Activated CD8-positive, alpha-beta memory T cell treated with anti-CD3 and anti-CD28 coated beads for 4 hours (primary cell): ENCODE data around the gene PTDSS2.
"Not testable (repeated sequence)": the region's sequence is repeated elsewhere in the genome, so short reads cannot be mapped to it uniquely, and the experiment has no call there.

Source experiments
- DNase-seq, 2 donors: peaks; one replicate each; pipeline ENCODE4 v3.0.0-alpha.2; 2020; ENCODE audit warnings: low read depth in 2 of 2

The PTDSS2 gene

DNA sequence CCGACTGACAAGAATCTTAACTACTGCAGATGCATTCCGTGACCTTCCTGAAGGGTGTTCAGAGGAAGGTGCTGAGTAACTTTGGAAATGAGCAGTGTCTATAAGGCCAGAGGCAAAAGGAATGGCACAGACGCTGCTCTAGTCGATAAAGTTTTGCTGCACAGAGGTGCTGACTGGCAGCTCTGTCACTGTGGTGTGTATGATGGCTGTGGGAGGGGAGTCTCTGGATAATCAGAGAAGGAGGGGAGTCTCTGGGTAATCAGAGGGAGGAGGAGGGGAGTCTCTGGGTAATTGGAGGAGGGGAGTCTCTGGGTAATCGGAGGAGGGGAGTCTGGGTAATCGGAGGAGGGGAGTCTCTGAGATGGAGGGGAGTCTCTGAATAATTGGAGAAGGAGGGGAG, 18.4 kb downstream of the PTDSS2 start:
- DNase-seq, result no peak

DNA sequence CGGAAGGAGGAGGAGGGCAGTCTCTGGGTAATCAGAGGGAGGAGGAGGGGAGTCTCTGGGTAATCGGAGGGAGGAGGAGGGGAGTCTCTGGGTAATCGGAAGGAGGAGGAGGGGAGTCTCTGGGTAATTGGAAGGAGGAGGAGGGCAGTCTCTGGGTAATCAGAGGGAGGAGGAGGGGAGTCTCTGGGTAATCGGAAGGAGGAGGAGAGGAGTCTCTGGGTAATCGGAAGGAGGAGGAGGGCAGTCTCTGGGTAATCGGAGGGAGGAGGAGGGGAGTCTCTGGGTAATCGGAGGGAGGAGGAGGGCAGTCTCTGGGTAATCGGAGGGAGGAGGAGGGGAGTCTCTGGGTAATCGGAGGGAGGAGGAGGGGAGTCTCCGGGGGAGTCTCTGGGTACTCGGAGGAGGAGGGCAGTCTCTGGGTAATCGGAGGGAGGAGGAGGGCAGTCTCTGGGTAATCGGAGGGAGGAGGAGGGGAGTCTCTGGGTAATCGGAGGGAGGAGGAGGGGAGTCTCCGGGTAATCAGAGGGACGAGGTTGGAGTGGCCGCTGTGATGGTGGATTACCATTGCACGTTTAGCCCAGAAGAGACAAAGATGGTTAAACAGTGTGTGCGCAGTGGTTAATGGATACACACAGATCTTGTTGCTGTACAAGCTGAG, 19.1 kb downstream of the PTDSS2 start:
- DNase-seq, result not testable (repeated sequence)

DNA sequence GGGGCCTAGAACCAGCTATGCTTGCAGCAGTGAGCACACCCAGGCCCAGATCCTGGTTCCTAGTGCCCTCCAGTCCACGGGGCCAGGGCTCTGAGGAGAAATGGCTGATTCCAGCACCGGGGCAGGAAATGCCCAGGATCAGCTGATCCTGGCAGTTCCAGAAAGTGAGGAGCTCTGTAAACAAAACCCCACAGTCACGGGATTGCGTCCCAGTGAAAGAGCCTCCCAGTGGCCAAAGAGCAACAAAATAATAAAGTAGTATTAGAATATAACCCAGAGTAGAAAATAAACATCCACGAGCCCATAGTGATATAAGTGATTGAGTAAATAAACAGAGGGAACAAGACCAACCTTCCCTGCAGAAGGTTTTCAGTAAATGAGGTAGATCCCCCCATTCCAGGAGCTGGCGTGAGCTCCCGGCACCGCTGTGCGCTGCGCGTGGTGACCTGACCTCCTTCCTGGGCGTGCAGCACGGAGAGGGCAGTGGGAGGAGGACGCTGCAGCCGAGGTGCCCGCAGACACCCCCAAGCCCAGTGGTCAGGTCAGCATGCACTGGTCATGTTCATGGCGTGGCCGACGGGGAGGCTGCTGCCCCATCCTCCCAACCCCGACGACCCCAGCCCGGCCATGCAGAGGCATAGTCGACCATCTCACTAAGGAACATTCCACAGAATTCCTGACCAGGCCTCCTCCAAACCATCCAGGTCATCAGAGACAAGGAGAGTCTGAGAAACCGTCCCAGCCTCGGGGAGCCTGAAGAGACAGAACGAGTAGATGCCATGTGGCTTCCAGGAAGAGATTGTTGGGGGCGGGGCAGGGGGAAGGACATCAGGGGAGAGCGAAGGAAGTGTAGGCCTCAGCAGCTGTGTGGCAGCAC, 19.8 kb downstream of the PTDSS2 start:
- DNase-seq, result no peak

DNA sequence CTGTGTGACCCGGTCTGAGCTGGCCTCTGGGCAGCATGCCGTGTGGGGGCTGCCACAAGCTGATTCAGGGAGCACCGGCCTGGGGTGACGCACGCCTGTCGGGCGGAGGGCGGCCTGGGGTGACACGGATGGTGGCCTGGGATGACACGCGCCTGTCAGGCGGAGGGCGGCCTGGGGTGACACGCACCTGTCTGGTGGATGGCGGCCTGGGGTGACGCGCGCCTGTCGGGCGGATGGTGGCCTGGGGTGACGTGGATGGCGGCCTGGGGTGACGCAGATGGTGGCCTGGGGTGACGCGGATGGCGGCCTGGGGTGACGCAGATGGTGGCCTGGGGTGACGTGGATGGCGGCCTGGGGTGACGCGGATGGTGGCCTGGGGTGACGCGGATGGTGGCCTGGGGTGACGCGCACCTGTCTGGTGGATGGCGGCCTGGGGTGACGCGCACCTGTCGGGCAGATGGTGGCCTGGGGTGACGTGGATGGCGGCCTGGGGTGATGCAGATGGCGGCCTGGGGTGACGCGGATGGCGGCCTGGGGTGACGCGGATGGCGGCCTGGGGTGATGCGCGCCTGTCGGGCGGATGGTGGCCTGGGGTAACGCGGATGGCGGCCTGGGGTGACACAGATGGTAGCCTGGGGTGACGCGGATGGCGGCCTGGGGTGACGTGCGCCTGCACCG, 21.5 kb downstream of the PTDSS2 start:
- no peak for DNase-seq

DNA sequence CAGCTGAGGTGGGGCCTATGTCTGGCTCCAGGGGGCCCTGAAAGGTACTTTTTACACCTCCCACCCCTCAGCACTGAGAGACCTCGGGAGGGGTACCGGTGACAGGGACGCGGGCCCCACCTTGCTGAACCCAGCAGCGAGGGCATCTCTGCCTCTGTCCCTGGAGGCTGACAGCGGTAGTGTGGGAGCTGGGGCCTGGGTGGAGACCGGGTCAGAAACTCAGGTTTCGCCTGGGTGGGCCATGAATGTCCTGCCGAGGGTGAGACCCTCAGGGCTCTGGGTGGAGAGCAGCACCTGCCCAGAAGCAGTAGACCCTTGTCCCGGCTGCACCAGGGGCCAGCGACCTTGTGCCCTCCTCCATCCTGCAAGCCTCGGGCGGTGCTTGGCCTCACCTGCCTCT, 22.2 kb downstream of the PTDSS2 start:
- no peak for DNase-seq

DNA sequence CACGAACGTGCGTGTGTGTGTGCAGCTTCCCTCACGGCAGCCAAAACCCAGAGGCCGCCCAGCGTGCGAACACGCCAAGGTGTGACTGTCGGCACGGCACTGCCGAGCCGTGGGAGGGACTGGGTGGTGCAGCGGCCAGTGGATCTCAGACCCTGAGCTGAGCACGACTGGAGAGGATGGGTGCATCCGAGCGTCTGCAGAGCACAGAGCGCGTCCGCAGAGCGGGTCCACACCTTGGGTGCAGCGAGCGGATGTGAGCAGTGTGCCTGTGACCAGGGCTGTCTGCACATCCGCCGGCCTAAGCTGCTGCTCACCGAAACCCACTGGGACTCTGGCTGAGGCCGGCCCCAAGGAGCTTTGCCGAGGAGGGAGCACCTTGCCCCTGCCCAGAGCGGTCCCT, 22.7 kb downstream of the PTDSS2 start:
- DNase-seq, result no peak

DNA sequence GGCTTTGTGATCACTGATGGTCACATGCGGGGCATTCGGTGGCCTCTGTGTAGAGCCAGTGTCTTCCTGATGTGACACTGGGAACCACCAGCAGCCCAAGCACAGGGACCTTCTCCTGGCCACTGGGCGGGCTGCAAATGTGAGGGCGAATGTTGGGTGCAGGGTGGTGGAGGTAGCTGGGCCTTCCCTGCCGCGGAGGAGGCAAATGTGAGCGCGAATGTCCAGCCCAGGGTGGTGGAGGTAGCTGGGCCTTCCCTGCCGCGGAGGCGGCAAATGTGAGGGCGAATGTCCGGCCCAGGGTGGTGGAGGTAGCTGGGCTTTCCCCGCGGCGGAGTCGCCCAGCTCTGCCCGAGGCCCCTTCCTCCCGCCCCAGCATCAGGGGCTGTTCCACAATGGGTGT, 23.3 kb downstream of the PTDSS2 start:
- no peak for DNase-seq

DNA sequence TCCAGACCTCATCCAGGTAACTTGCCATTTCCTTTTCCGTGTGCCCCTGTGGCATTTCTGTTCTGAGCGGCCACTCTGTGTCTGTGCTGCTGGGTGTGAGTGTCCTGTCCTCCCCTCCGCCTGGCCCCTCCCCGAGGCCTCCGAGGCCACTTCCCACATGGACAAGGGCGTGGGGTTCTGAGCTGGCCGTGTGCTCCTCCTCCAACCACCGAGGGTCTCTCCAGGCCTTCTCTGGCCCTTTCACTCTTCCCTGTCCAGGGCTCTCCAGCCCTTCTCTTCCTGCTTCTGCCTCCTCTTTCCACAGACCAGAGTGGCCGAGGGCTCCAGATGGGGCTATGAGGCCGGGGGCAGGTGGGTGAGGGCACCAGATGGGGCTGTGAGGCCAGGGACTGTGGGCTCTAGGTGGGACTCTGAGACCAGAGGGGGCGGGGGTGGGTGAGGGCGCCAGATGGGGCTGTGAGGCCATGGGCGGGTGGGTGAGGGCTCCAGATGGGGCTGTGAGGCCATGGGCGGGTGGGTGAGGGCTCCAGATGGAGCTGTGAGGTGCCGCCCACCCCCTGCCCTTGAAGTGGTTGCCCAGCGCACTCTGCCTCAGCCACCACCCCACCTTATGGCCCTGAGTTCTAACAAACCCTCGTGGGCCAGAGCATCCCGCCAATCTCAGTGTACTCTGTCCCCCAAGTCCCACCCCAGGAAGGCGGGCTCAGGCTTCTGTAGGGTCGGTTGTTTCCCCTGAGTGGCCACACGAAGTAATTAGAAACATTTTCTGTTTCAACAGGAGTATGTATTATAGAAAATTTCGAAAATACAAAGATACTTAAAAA, 24.1 kb downstream of the PTDSS2 start:
- no peak for DNase-seq

DNA sequence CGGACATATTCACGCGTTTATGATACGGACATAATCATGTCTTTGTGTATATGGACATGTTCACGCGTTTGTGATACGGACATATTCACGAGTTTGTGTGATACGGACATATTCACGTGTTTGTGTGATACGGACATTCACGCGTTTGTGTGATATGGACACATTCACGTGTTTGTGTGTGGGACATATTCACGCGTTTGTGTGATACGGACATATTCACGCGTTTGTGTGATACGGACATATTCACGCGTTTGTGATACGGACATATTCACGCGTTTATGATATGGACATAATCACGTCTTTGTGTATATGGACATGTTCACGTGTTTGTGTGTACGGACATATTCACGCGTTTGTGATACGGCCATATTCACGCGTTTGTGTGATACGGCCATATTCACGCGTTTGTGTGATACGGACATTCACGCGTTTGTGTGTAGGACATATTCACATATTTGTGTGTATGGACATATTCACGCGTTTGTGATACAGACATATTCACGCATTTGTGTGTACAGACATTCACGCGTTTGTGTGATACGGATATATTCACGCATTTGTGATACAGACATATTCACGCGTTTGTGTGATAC, 24.9 kb downstream of the PTDSS2 start:
- DNase-seq, result no peak

DNA sequence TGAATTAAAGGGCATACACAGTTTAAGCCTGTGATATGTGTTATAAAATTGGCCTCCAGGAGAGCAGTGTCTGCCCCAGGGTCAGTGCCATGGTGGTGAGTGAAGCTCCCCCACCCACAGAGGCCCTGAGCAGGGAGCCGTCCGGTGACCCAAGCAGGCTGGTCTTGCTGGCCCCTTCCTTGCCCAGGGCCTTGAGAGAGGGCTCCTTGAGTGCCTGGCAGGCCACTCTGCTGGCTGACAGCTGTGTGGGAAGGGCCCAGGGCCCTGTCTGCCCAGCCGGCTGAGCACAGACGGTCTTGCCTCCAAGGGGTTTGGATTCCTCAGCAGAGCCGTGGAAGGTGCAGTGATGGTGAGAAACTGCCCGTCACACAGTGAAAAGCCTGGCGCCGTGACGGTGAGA, 25.9 kb downstream of the PTDSS2 start:
- no peak for DNase-seq

DNA sequence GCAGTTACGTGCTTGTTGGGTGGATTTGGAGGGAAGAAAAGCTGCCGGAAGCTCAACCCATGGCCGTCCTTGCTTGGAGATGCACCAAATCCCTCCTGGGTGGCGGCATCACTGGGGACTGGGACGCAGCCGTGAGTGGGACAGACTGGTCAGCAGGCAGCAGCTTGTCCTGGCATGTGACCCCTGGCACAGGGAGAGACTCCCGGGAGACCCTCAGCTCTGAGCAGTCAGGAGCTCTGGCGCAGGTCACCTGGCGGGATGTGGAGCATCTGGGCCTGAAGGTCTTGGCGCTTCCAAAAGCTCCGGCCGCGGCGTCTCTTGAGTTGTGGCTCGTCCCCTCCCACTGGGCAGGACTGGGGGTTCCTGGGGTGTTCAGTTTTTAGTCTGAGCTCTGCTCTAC, 26.3 kb downstream of the PTDSS2 start:
- DNase-seq, result no peak

DNA sequence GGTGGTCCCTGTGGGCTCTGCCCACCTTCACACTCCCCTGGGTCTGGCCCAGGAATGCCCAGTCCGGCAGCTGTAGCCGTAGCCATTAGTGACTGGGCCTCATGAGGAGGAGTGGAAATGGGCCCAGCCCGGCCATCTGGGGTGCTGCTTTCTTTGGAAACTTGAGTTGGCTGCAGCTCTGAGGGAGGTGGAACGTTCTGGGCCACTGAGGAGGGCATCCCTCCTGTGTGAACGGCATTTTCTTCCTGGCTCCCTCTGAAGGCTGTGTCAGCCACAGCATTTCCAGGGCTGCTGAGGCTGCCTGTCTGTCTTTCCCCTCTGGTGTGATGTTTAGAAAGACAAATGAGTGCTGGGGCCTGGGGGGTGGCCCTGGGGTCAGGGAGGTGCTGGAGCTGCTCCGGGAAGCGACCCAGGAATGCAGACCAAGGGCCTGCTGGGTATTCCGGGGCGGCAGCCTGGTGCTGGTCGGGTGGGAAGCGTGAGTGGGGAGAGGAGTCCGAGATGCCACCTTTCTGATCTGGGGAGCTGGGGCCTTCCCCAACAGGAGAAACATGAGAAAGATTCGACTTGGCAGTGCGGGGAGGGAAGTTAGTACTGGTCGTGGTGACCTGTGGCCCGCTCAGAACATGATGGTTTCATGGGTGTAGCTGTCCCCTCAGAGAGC, 27.1 kb downstream of the PTDSS2 start:
- no peak for DNase-seq

DNA sequence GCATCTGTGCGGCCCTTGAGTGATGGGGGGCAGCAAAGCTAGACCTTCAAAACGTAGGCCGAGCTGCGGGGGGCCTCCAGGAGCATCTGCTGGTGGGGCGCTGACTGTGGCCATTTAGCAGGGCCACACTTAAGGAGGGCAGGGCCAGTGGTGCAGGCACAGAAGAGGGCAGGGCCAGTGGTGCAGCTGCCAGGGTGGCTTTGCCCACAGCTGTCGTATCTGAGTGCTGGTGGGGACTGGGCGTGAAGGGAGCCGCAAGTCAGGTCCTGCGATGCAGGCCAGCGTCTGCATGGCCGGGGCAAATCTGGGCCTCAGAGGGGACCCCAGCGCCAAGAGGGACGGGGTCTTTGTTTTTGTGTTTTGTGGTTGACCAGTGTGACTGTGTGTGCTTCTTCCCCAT, 29.2 kb downstream of the PTDSS2 start:
- no peak for DNase-seq

DNA sequence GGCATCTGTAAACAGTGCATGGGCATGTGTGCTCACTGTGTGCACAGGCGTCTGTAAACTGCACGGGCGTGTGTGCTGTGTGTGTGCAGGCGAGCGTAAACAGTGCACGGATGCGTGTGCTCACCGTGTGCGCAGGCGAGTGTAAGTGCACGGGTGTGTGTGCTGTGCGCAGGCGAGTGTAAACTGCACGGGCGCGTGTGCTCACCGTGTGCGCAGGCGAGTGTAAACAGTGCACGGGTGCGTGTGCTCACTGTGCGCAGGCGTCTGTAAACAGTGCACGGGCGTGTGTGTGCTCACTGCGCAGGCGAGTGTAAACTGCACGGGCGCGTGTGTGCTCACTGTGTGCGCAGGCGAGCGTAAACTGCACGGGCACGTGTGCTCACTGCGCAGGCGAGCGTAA, 34.5 kb downstream of the PTDSS2 start:
- no peak for DNase-seq

DNA sequence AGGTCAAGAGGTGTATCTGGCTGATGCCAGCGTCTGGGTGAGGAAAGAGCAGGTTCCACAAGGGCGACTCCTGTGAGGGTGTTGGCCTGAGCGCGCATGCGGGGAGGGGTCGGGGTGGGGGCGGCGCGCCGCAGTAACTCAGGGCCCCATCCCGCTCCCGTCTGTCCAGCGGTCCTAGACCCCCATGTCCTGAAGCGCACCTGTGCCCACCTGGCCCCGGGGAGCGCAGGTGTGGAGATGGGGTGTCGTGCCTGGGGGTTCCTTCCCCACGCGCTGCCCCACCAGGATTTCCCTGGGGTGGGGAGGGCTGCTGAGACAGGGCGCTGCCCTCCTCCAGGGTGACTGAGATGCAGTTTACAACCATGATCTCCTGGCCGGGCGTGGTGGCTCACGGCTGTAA, 36.1 kb downstream of the PTDSS2 start:
- DNase-seq, result no peak

DNA sequence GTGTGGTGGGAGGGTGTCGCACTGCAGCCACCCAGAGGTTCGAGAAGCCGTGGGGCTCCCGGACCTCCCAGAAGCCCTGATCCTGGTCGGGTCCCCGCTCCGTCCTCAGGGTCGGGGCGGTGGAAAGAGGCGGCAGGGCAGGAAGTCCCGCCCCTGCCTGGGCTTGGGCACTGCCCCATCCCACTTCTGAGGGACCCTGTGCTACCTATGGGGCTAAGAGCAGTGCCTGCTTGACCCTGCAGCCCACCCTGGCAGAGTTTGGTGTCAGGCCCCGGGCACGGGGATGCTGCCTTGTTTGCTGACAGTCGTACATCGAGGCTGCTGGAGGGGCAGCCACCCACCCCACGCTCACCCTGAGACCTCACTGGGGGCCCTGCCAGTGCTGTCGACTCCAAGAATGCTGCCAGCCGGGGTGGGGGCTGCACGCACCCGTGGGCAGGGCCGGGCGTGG, 37.5 kb downstream of the PTDSS2 start:
- no peak for DNase-seq

DNA sequence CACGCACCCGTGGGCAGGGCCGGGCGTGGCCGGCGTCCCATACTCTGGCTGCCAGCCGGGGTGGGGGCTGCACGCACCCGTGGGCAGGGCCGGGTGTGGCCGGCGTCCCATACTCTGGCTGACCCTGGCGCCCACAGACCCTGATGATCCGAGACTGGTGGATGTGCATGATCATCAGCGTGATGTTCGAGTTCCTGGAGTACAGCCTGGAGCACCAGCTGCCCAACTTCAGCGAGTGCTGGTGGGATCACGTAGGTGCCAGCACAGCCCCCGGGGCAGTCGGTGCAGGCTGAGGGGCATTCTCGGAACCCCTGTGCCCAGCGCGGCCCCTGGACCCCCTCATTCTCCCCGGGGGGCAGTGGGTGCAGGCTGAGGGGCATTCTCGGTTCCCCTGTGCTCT, 38.0 kb downstream of the PTDSS2 start:
- DNase-seq, result no peak

DNA sequence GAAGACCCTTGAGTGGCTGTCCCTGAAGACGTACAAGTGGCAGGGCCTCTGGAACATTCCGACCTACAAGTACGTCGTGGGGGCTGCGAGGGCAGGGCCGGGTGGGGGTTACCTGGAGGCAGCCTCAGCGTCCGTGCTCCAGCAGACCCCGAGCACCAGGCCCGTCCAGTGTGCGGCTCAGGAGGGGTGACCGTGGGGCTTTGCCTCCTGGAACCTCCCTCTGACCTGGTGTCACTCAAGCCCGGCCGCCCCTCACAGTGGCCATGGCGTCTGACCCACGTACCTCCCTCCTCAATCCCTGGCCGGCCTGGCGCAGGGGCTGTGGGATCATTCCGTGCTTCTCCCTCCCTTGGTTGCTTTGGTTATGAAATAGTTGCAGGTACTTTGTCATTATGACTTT, 38.5 kb downstream of the PTDSS2 start:
- DNase-seq, result no peak

DNA sequence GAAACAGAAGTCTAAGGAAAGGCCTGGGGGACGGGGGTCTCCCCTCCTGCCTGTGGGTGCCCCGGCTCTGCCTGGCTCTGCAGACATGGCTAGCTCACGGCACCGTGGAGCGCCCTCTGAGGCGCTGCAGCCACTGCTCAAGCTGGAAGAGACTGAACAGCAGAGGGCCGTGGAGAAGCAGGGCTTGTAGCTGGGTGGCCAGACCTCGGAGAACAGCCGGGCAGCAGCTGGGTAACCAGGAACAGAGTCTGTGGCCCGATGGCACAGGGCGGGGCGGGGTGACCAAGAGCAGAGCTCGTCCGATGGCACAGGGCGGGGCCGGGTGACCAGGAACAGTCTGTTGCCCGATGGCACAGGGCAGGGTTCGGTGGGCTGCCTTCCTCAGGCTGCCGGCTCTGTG, 38.9 kb downstream of the PTDSS2 start:
- DNase-seq, result no peak

DNA sequence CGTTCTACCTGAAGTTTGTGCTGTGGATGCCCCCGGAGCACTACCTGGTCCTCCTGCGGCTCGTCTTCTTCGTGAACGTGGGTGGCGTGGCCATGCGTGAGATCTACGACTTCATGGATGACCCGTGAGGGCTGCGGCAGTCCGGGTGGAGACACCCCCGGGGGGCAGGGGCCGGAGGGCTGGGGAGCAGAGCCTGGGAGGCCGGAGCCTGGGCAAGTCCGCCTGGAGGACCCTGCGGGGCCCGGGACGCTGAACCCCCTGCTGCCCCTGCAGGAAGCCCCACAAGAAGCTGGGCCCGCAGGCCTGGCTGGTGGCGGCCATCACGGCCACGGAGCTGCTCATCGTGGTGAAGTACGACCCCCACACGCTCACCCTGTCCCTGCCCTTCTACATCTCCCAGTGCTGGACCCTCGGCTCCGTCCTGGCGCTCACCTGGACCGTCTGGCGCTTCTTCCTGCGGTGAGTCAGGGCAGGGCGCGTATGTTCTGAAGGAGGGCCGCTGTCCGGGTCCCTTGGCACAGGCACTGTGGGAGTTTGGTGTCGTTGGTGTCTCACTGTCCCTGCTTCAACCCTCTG, 39.6 kb downstream of the PTDSS2 start:
- DNase-seq, result no peak
